Measurements from ENCODE around the gene PRRX2. TPM values are rescaled to one million over a fixed set of nuclear protein-coding genes. Genes with fewer than 3 reads are reported as not detected.
A peak's percentile ranks its signal among the peaks of the same experiment; 100 is the strongest.

The PRRX2 gene
- total and polyA plus RNA-seq, 2 experiments from 2014 or later, result 141 to 169 TPM

GRCh38 chr9:129637673-129638439, 27.6 kb upstream of the PRRX2 start:
- no peak for TF ChIP-seq EZH2 (IDR thresholded peaks at IDR 0.05; ENCODE audit: insufficient read depth, poor library complexity, severe bottlenecking)
- no peak for TF ChIP-seq EZH2phosphoT487 (IDR thresholded peaks at IDR 0.05; ENCODE audit: insufficient read depth, low read depth)
- H3K4me1 ChIP-seq (ENCODE audit: insufficient read depth), result peaks cover 12% of the 10 kb centered on the region
- H3K9me2 ChIP-seq (ENCODE audit: insufficient read depth), result no peaks in the 10 kb centered on the region
- no peak overlapping the region for H2AFZ ChIP-seq
- H3K27me3 ChIP-seq (replicated peaks; ENCODE audit: insufficient read depth), result no peaks in the 10 kb centered on the region
- H3K36me3 ChIP-seq (ENCODE audit: low read depth), result peaks cover 28% of the 10 kb centered on the region
- H4K20me1 ChIP-seq (ENCODE audit: insufficient read depth), result no peaks in the 10 kb centered on the region; the same call in 1 of the 2 replicates
- 82 to 86% methylated on average over 26 to 29 of the region's 29 CpGs for WGBS, 2 experiments (ENCODE audit: low coverage in 1 of 2, low lambda C conversion rate in 2 of 2, missing lambda C conversion rate in 2 of 2)
- no peak overlapping the region for H3K4me3 ChIP-seq
- no peak overlapping the region for H3K27ac ChIP-seq
- H3K79me2 ChIP-seq (ENCODE audit: insufficient read depth), result peaks cover 91% of the 10 kb centered on the region
- DNase-seq, result no peak
- no peak overlapping the region for H3K9ac ChIP-seq
- peaks cover 5% of the 10 kb centered on the region; the same call in 1 of the 2 replicates for H3F3A ChIP-seq (ENCODE audit: insufficient read depth)
- H3K9me3 ChIP-seq (ENCODE audit: low read depth), result no peaks in the 10 kb centered on the region
- in situ Hi-C loops (cut with MboI), result no loop called here
- H3K4me2 ChIP-seq (ENCODE audit: unreplicated experiment), result no peak overlapping the region

- no peak overlapping the region for H2AFZ ChIP-seq
- H3K9me3 ChIP-seq (ENCODE audit: low read depth), result no peaks in the 10 kb centered on the region
- H3K79me2 ChIP-seq (ENCODE audit: insufficient read depth), result peaks cover 78% of the 10 kb centered on the region
- no peak overlapping the region for H3K4me3 ChIP-seq
- DNase-seq, result no peak
- H3K27me3 ChIP-seq (replicated peaks; ENCODE audit: insufficient read depth), result no peaks in the 10 kb centered on the region
- H3K4me2 ChIP-seq (ENCODE audit: unreplicated experiment), result no peak overlapping the region
- peak overlapping the region; percentile 74; the same call in 1 of the 2 replicates for H3K27ac ChIP-seq
- H3K9me2 ChIP-seq (ENCODE audit: insufficient read depth), result no peaks in the 10 kb centered on the region
- H4K20me1 ChIP-seq (ENCODE audit: insufficient read depth), result no peaks in the 10 kb centered on the region
- H3K9ac ChIP-seq, result 0 out of 2 replicates have a peak overlapping the region, but pooled peaks have one; percentile 88
- H3F3A ChIP-seq (ENCODE audit: insufficient read depth), result peaks cover 5% of the 10 kb centered on the region; the same call in 1 of the 2 replicates
- peaks cover 12% of the 10 kb centered on the region for H3K4me1 ChIP-seq (ENCODE audit: insufficient read depth)
- WGBS, 2 experiments (ENCODE audit: low coverage in 1 of 2, low lambda C conversion rate in 2 of 2, missing lambda C conversion rate in 2 of 2), result 82 to 92% methylated on average over 16 to 17 of the region's 17 CpGs
- peaks cover 27% of the 10 kb centered on the region for H3K36me3 ChIP-seq (ENCODE audit: low read depth)
- TF ChIP-seq EZH2 (IDR thresholded peaks at IDR 0.05; ENCODE audit: insufficient read depth, poor library complexity, severe bottlenecking), result no peak
- no peak for TF ChIP-seq EZH2phosphoT487 (IDR thresholded peaks at IDR 0.05; ENCODE audit: insufficient read depth, low read depth)
- in situ Hi-C loops (cut with MboI), result no loop called here
Observed at GRCh38 chr9:129639034-129639630, 26.3 kb upstream of the PRRX2 start.

- Histone ChIP-seq H2AFZ (no peak overlapping the region), H3K27ac (peak overlapping the region; percentile 74), H3K36me3 (ENCODE audit: low read depth) (peaks cover 24% of the 10 kb centered on the region), H3K4me2 (ENCODE audit: unreplicated experiment) (peak overlapping the region; percentile 78), H3K9me2 (ENCODE audit: insufficient read depth) (no peaks in the 10 kb centered on the region), H4K20me1 (ENCODE audit: insufficient read depth) (no peaks in the 10 kb centered on the region), H3K9ac (peak overlapping the region; percentile 88), H3K9me3 (ENCODE audit: low read depth) (no peaks in the 10 kb centered on the region), H3K4me1 (ENCODE audit: insufficient read depth) (peaks cover 12% of the 10 kb centered on the region), H3K79me2 (ENCODE audit: insufficient read depth) (peaks cover 72% of the 10 kb centered on the region), H3F3A (ENCODE audit: insufficient read depth) (peaks cover 5% of the 10 kb centered on the region; the same call in 1 of the 2 replicates), H3K4me3 (peak overlapping the region; percentile 84), H3K27me3 (replicated peaks; ENCODE audit: insufficient read depth) (no peaks in the 10 kb centered on the region)
- in situ Hi-C loops (cut with MboI), result loop anchor here (5.0 kb wide), 1 partner anchor 148 kb away; no protein-coding TSS in a partner anchor
- TF ChIP-seq EZH2phosphoT487 (IDR thresholded peaks at IDR 0.05; ENCODE audit: insufficient read depth, low read depth) (no peak), EZH2 (IDR thresholded peaks at IDR 0.05; ENCODE audit: insufficient read depth, poor library complexity, severe bottlenecking) (no peak)
- WGBS, 2 experiments (ENCODE audit: low coverage in 1 of 2, low lambda C conversion rate in 2 of 2, missing lambda C conversion rate in 2 of 2), result 46 to 52% methylated on average over 12 of the region's 12 CpGs
- DNase-seq, result no peak
Observed at GRCh38 chr9:129639756-129640085, 25.7 kb upstream of the PRRX2 start.

GRCh38 chr9:129640086-129640870, 25.2 kb upstream of the PRRX2 start:
- peak overlapping the region; percentile 74 for H3K27ac ChIP-seq
- peak overlapping the region; percentile 78 for H3K4me2 ChIP-seq (ENCODE audit: unreplicated experiment)
- in situ Hi-C loops (cut with MboI), result loop anchor here (5.0 kb wide), 1 partner anchor 147 kb away; no protein-coding TSS in a partner anchor
- peaks cover 66% of the 10 kb centered on the region for H3K79me2 ChIP-seq (ENCODE audit: insufficient read depth)
- WGBS, 2 experiments (ENCODE audit: low coverage in 1 of 2, low lambda C conversion rate in 2 of 2, missing lambda C conversion rate in 2 of 2), result 65 to 70% methylated on average over 22 to 25 of the region's 25 CpGs
- peak overlapping the region; percentile 88 for H3K9ac ChIP-seq
- H2AFZ ChIP-seq, result no peak overlapping the region
- peaks cover 5% of the 10 kb centered on the region; the same call in 1 of the 2 replicates for H3F3A ChIP-seq (ENCODE audit: insufficient read depth)
- H3K9me3 ChIP-seq (ENCODE audit: low read depth), result no peaks in the 10 kb centered on the region
- peaks cover 18% of the 10 kb centered on the region for H3K36me3 ChIP-seq (ENCODE audit: low read depth)
- H3K9me2 ChIP-seq (ENCODE audit: insufficient read depth), result no peaks in the 10 kb centered on the region
- DNase-seq, result peak; percentile 48
- no peaks in the 10 kb centered on the region for H4K20me1 ChIP-seq (ENCODE audit: insufficient read depth)
- TF ChIP-seq EZH2phosphoT487 (IDR thresholded peaks at IDR 0.05; ENCODE audit: insufficient read depth, low read depth) (no peak), EZH2 (IDR thresholded peaks at IDR 0.05; ENCODE audit: insufficient read depth, poor library complexity, severe bottlenecking) (no peak)
- peaks cover 12% of the 10 kb centered on the region for H3K4me1 ChIP-seq (ENCODE audit: insufficient read depth)
- peak overlapping the region; percentile 84 for H3K4me3 ChIP-seq
- H3K27me3 ChIP-seq (replicated peaks; ENCODE audit: insufficient read depth), result no peaks in the 10 kb centered on the region
